ENCODE results near the gene CRIP2. TPM values are rescaled to one million over a fixed set of nuclear protein-coding genes. Genes with fewer than 3 reads are reported as not detected.
A peak's percentile ranks its signal among the peaks of the same experiment; 100 is the strongest.

The CRIP2 gene
- total and polyA plus RNA-seq, 2 of the 13 experiments (the other 11 are each of a cell fraction or from before 2014, with no cell fraction given), result 31.6 to 37.9 TPM

DNA sequence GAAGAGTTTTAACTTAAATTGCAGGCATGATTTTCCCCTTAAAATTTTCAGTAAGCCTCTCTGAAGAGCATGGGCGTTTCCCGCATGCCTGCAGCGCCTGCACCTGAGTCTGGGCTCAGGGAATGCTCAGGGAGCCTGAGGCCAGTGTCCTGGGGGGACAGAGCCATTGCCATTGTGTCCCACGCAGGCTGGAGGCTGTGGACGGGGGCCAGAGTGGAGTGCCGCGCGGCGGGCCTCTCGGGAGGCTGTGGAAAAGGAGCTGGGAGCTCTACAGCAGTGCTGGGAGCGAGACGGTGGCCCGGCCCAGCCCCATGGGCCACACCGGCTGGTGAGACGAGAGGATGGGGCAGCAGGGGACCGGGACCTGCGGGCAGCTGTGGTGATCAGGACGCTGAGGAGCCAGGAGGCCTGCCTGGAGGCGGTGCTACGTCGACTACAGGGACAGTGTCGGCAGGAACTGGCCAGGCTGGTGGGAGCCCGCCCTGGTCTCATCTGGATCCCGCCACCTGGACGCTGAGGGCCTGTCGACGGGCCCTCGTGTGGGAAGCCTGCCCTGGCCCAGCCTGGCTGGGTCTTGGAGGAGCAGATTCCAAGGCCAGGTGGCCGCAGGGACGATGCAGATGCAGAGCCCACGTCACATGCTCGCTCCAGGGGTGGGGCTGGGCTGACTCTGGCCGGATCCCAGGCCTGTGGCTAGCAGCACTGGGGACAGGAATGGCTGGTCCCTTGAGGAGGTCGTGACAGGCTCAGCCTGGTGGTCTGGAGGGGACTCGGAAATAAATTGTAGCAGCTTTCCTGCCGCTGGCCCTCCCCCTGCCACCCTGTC is 24.0 kb downstream of the CRIP2 start:
- in situ Hi-C loops (cut with HindIII; ENCODE audit: extremely low pct_ligation_motif_present, low pct_unique_long_range_greater_than_20kb), result no loop called here
- Histone ChIP-seq H3K9me3 (ENCODE audit: low read length) (no peaks in the 10 kb centered on the region), H3K9ac (ENCODE audit: insufficient read depth, low read depth, low read length) (peak overlapping the region; percentile 79), H3K79me2 (ENCODE audit: insufficient read depth, low read length) (peaks cover 23% of the 10 kb centered on the region), H3K36me3 (replicated peaks in 1 of 2; ENCODE audit: control insufficient read depth in 1 of 2, insufficient read depth in 2 of 2, low read length in 2 of 2) (no peaks in the 10 kb centered on the region; a peak in 1 of 5 replicates), H3K4me3 (replicated peaks in 1 of 3; ENCODE audit: insufficient read depth in 1 of 3, low read depth in 2 of 3, low read length in 3 of 3) (peak overlapping the region in 2 of 3 experiments; percentile 6 to 52; a peak in 1 of 6 replicates), H2AFZ (ENCODE audit: low read length) (no peak overlapping the region), H3K27me3 (ENCODE audit: control insufficient read depth in 1 of 2, insufficient read depth in 2 of 2, low read length in 2 of 2) (no peaks in the 10 kb centered on the region), H4K20me1 (ENCODE audit: insufficient read depth, low read length) (no peaks in the 10 kb centered on the region), H3K27ac (ENCODE audit: extremely low read length, insufficient read depth, low read length) (peak overlapping the region; percentile 96), H3K4me2 (ENCODE audit: low read depth, low read length) (peak overlapping the region; percentile 67), H3K4me1 (ENCODE audit: insufficient read depth, low read length) (peaks cover 90% of the 10 kb centered on the region)
- intact Hi-C loops (cut with micrococcal nuclease; ENCODE audit: unreplicated experiment), result loop anchor here (1.0 to 10.0 kb wide), 2 partner anchors 7 to 184 kb away; partner anchors contain the start of genes PACS2 and TEDC1
- no TSS peak for BruUV-seq (replicated peaks)
- no peak for FAIRE-seq
- ChIA-PET POLR2A (interaction anchor here (0.9 to 1.8 kb wide), 4 partner anchors 9 to 198 kb away, joined by 3 to 8 read pairs (median 6); partner anchors contain the start of gene BRF1), CTCF (ENCODE audit: low intra/inter-chr PET ratio, low total read pairs) (no interaction called here)
- WGBS (ENCODE audit: low lambda C conversion rate), result 72% methylated on average over 25 of the region's 36 CpGs
- peak; percentile 3 for ATAC-seq
- DNase-seq (ENCODE audit: low spot score), result no peak
- TF ChIP-seq ZNF546 (CRISPR knock-in tag; conservative IDR thresholded peaks at IDR 0.05) (0 out of 2 replicates have a peak, but pooled peaks have one; percentile 8), ZNF138 (CRISPR knock-in tag; IDR thresholded peaks at IDR 0.05; ENCODE audit: low read depth) (0 out of 2 replicates have a peak, but pooled peaks have one; percentile 2), NONO (IDR thresholded peaks at IDR 0.05) (no peak), NONO (CRISPR knock-in tag; conservative IDR thresholded peaks at IDR 0.05) (0 out of 2 replicates have a peak, but pooled peaks have one; percentile 3), TP53 (CRISPR knock-in tag; conservative IDR thresholded peaks at IDR 0.05) (no peak), ZNF343 (CRISPR knock-in tag; IDR thresholded peaks at IDR 0.05) (peak; percentile 34; the same call in 1 of the 2 replicates), ZNF567 (CRISPR knock-in tag; IDR thresholded peaks at IDR 0.05; ENCODE audit: borderline replicate concordance) (0 out of 2 replicates have a peak, but pooled peaks have one; percentile 17), ZNF296 (CRISPR knock-in tag; conservative IDR thresholded peaks at IDR 0.05) (no peak; the same call in 1 of the 2 replicates), SUZ12 (IDR thresholded peaks at IDR 0.05; ENCODE audit: low read depth, low read length) (no peak), ZNF776 (CRISPR knock-in tag; IDR thresholded peaks at IDR 0.05) (peak; percentile 20; the same call in 1 of the 2 replicates), ZKSCAN8 (CRISPR knock-in tag; IDR thresholded peaks at IDR 0.05; ENCODE audit: borderline replicate concordance) (no peak)
- TF ChIP-seq, protein P1, sequence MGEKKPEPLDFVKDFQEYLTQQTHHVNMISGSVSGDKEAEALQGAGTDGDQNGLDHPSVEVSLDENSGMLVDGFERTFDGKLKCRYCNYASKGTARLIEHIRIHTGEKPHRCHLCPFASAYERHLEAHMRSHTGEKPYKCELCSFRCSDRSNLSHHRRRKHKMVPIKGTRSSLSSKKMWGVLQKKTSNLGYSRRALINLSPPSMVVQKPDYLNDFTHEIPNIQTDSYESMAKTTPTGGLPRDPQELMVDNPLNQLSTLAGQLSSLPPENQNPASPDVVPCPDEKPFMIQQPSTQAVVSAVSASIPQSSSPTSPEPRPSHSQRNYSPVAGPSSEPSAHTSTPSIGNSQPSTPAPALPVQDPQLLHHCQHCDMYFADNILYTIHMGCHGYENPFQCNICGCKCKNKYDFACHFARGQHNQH (CRISPR knock-in tag; IDR thresholded peaks at IDR 0.05), result peak; percentile 10; the same call in 1 of the 2 replicates
- TF ChIP-seq, protein P2, sequence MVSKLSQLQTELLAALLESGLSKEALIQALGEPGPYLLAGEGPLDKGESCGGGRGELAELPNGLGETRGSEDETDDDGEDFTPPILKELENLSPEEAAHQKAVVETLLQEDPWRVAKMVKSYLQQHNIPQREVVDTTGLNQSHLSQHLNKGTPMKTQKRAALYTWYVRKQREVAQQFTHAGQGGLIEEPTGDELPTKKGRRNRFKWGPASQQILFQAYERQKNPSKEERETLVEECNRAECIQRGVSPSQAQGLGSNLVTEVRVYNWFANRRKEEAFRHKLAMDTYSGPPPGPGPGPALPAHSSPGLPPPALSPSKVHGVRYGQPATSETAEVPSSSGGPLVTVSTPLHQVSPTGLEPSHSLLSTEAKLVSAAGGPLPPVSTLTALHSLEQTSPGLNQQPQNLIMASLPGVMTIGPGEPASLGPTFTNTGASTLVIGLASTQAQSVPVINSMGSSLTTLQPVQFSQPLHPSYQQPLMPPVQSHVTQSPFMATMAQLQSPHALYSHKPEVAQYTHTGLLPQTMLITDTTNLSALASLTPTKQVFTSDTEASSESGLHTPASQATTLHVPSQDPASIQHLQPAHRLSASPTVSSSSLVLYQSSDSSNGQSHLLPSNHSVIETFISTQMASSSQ (IDR thresholded peaks at IDR 0.05; ENCODE audit: low read depth), result no peak
- TF ChIP-seq, protein P2 (CRISPR knock-in tag; IDR thresholded peaks at IDR 0.05; ENCODE audit: borderline replicate concordance), result 0 out of 2 replicates have a peak, but pooled peaks have one; percentile 1
- TF ChIP-seq, protein P3, sequence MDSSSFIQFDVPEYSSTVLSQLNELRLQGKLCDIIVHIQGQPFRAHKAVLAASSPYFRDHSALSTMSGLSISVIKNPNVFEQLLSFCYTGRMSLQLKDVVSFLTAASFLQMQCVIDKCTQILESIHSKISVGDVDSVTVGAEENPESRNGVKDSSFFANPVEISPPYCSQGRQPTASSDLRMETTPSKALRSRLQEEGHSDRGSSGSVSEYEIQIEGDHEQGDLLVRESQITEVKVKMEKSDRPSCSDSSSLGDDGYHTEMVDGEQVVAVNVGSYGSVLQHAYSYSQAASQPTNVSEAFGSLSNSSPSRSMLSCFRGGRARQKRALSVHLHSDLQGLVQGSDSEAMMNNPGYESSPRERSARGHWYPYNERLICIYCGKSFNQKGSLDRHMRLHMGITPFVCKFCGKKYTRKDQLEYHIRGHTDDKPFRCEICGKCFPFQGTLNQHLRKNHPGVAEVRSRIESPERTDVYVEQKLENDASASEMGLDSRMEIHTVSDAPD (CRISPR knock-in tag; IDR thresholded peaks at IDR 0.05), result peak; percentile 24; the same call in 1 of the 2 replicates
- TF ChIP-seq, protein P4, sequence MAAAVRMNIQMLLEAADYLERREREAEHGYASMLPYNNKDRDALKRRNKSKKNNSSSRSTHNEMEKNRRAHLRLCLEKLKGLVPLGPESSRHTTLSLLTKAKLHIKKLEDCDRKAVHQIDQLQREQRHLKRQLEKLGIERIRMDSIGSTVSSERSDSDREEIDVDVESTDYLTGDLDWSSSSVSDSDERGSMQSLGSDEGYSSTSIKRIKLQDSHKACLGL (CRISPR knock-in tag; IDR thresholded peaks at IDR 0.05), result 0 out of 2 replicates have a peak, but pooled peaks have one; percentile 21

All from HepG2 (cell line).